Calu3 (cell line): ENCODE data around the gene ITGB2. TPM values are rescaled to one million over a fixed set of nuclear protein-coding genes. Genes with fewer than 3 reads are reported as not detected.

Experiments used
- BruUV-seq: library from RNA; stranded (reverse); fragments of 400-500 nt; replicated peaks from 2 replicates; lab custom pipeline; 2021; lab: Mats Ljungman, UMichigan
- CTCF ChIA-PET: fragments of 300-600 bp; sonication (Branson Sonifier 250); formaldehyde crosslinking; loops from one replicate; lab custom pipeline; 2022; ENCODE audit warnings: antibody characterized with exemption; lab: Charles Lee
- DNase-seq: peaks from one replicate; pipeline ENCODE4 v3.0.0; 2022
- H3K27ac Mint-ChIP-seq: one replicate; pipeline ENCODE4 v1.8.0; 2022; ENCODE audit warnings: mixed read lengths; ENCODE audit not compliant: unreplicated experiment
- H3K27me3 Mint-ChIP-seq: one replicate; pipeline ENCODE4 v1.8.0; 2022; ENCODE audit warnings: mixed read lengths; ENCODE audit not compliant: unreplicated experiment
- H3K36me3 Mint-ChIP-seq: one replicate; pipeline ENCODE4 v1.8.0; 2022; ENCODE audit warnings: mild to moderate bottlenecking, moderate library complexity, mixed read lengths; ENCODE audit not compliant: insufficient read depth, unreplicated experiment
- H3K4me1 Mint-ChIP-seq: one replicate; pipeline ENCODE4 v1.8.0; 2022; ENCODE audit warnings: mild to moderate bottlenecking, low read depth, mixed read lengths; ENCODE audit not compliant: unreplicated experiment
- H3K4me3 Mint-ChIP-seq: one replicate; pipeline ENCODE4 v1.8.0; 2022; ENCODE audit warnings: mild to moderate bottlenecking, low read depth, moderate library complexity, mixed read lengths; ENCODE audit not compliant: unreplicated experiment
- H3K9me3 Mint-ChIP-seq: one replicate; pipeline ENCODE4 v1.8.0; 2022; ENCODE audit warnings: low read depth, mixed read lengths; ENCODE audit not compliant: unreplicated experiment
- intact Hi-C: fragments of 100-400 bp; cut with micrococcal nuclease; formaldehyde crosslinking; loops from one replicate; pipeline ENCODE4 v1.10.0; 2022; ENCODE audit not compliant: unreplicated experiment
- total RNA-seq: library from RNA; stranded (reverse); gene quantifications from 2 replicates; pipeline ENCODE4 v1.2.3, GENCODE V29; 2022
- TF ChIP-seq, protein P1 (sequence below): fragments of 200-600 bp; IDR thresholded peaks from one replicate; pipeline ENCODE4 v1.8.0; 2022; ENCODE audit warnings: antibody characterized with exemption; ENCODE audit not compliant: unreplicated experiment

ITGB2 gene
- total RNA-seq, 1 experiment from 2014 or later, result 0.42 TPM

DNA sequence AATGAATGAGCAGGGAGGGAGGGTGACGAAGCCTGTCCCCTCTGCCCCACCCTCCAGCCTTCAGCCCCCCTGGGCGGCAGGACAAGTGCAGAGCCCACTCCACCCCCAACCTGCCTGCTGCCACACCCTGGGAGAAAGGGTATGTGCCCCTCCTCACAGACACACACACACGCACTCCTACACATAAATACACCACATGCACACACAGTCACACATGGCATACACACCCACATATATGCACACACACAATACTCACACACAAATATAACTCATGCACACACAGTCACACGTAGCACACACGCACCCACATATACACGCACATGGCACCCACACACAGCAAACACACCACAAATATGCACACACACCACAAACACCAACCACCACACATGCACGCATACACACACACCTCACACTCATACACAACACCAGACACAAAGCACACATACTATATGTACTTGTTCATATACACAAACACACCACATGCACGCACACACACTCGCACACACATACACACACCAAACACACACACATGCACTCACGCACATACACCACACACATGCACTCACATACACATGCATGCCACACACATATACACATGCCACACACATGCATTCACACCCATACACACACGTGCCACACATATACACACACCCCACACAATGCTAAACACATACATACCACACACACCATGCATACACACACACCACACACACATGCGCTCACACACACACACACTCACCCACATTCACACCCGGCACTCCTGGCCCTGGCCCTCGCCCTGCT, 16.4 kb downstream of the ITGB2 start:
- BruUV-seq, result no TSS peak
- H3K4me1 Mint-ChIP-seq, result no peaks in the 10 kb centered on the region
- peaks cover 5% of the 10 kb centered on the region for H3K36me3 Mint-ChIP-seq
- CTCF ChIA-PET, result no interaction called here
- no peak for DNase-seq
- peaks cover 60% of the 10 kb centered on the region for H3K27me3 Mint-ChIP-seq
- intact Hi-C loops, result no loop called here
- no peaks in the 10 kb centered on the region for H3K9me3 Mint-ChIP-seq
- H3K27ac Mint-ChIP-seq, result no peak overlapping the region
- no peak overlapping the region for H3K4me3 Mint-ChIP-seq
- TF ChIP-seq, protein P1, sequence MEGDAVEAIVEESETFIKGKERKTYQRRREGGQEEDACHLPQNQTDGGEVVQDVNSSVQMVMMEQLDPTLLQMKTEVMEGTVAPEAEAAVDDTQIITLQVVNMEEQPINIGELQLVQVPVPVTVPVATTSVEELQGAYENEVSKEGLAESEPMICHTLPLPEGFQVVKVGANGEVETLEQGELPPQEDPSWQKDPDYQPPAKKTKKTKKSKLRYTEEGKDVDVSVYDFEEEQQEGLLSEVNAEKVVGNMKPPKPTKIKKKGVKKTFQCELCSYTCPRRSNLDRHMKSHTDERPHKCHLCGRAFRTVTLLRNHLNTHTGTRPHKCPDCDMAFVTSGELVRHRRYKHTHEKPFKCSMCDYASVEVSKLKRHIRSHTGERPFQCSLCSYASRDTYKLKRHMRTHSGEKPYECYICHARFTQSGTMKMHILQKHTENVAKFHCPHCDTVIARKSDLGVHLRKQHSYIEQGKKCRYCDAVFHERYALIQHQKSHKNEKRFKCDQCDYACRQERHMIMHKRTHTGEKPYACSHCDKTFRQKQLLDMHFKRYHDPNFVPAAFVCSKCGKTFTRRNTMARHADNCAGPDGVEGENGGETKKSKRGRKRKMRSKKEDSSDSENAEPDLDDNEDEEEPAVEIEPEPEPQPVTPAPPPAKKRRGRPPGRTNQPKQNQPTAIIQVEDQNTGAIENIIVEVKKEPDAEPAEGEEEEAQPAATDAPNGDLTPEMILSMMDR, result no peak

DNA sequence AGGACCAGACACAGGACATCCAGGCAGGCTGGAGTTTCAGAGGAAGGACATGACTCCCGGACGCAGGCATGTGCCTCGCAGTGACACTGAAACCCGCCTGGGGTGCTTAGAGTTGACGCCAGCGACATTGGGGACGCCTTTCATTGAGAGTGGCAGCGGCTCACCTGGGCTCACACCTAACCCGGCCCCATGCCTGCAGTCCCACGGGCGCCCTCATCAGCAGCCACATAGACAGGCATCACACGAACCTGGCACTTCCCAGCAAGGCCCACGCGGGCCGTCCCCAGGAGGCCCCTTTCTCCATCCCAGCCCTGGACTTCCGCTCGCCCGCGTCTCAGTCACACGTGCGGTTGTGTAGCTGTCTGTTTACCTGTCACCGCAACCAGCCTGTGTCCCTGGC, 17.0 kb downstream of the ITGB2 start:
- Mint-ChIP-seq H3K27me3 (peaks cover 54% of the 10 kb centered on the region), H3K4me3 (no peak overlapping the region), H3K9me3 (no peaks in the 10 kb centered on the region), H3K27ac (no peak overlapping the region), H3K4me1 (no peaks in the 10 kb centered on the region), H3K36me3 (peaks cover 5% of the 10 kb centered on the region)
- CTCF ChIA-PET, result no interaction called here
- no TSS peak for BruUV-seq
- intact Hi-C loops, result no loop called here
- TF ChIP-seq, protein P1, result no peak
- DNase-seq, result no peak

DNA sequence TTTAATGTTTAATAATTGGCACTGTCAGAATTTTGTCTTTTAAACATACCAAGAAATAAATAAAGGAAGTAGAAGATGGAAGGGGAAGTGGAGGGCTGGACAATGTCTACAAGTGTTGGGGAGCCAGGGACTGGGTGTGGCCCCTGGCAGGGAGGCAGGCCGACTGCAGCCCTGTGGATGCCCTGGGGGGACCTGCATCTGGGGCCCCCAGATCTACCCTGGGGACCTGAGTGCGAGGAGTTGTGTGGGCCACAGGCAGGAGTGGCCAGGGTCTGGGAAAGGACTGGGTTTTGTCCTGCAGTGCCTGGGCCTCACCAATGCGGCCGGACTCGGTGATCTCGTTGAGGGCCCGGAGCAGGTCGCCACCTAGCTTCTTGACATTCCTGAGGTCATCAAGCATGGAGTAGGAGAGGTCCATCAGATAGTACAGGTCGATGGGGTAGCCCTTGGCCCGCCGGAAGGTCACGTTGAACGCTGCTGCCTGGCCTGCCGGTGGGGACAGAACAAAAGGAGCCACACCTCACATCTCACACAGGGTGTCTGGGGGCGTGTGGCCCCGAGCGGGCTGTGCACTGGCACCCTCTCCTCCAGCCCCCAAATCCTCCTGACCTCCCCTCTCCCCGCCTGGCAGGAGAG, 17.5 kb downstream of the ITGB2 start:
- no peaks in the 10 kb centered on the region for H3K4me1 Mint-ChIP-seq
- H3K27me3 Mint-ChIP-seq, result peaks cover 48% of the 10 kb centered on the region
- DNase-seq, result no peak
- TF ChIP-seq, protein P1, result no peak
- CTCF ChIA-PET, result no interaction called here
- intact Hi-C loops, result no loop called here
- peaks cover 5% of the 10 kb centered on the region for H3K36me3 Mint-ChIP-seq
- H3K4me3 Mint-ChIP-seq, result no peak overlapping the region
- BruUV-seq, result no TSS peak
- no peaks in the 10 kb centered on the region for H3K9me3 Mint-ChIP-seq
- H3K27ac Mint-ChIP-seq, result no peak overlapping the region

DNA sequence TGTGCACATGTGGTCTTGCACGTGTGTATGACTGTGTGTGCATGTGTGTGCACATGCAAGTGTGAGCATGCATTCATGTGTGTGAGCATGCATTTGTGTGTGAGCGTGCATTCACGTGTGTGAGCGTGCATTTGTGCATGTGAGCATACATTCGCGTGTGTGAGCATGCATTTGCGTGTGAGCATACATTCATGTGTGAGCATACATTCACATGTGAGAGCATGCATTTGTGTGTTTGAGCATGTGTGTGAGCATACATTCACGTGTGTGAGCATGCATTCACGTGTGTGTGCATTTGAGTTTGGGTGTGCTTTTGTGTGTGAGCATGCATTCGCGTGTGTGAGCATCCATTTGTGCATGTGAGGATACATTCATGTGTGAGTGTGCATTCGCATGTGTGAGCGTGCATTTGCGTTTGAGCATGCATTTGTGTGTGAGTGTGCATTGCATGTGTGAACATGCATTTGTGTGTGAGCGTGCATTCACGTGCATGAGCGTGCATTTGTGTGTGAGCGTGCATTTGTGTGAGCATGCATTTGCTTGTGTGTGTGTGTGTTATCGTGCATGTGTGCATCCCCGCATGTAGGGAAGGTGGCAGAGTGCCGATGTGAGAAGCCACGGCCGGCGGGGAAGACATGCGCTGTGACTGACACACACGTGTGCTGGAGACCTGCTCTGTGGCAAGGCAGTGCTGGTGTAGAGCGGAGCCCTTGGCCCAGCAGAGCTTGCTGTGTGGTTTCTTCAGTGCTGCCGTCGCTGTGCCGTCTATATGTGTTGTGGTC, 18.2 kb downstream of the ITGB2 start:
- CTCF ChIA-PET, result no interaction called here
- Mint-ChIP-seq H3K27me3 (peaks cover 46% of the 10 kb centered on the region), H3K27ac (no peak overlapping the region), H3K9me3 (no peaks in the 10 kb centered on the region), H3K4me1 (no peaks in the 10 kb centered on the region), H3K36me3 (peaks cover 5% of the 10 kb centered on the region), H3K4me3 (no peak overlapping the region)
- BruUV-seq, result no TSS peak
- TF ChIP-seq, protein P1, result no peak
- DNase-seq, result no peak
- intact Hi-C loops, result no loop called here
